GM12872 (cell line): ENCODE results near the gene PTPMT1.
A peak's percentile ranks its signal among the peaks of the same experiment; 100 is the strongest.

Experiments
- TF ChIP-seq, protein P1 (sequence below): IDR thresholded peaks from 3 replicates; pipeline ENCODE4 v1.5.1; 2011; ENCODE audit warnings: low read depth, mild to moderate bottlenecking, low read length, moderate library complexity; ENCODE audit not compliant: insufficient read depth

Gene PTPMT1

DNA sequence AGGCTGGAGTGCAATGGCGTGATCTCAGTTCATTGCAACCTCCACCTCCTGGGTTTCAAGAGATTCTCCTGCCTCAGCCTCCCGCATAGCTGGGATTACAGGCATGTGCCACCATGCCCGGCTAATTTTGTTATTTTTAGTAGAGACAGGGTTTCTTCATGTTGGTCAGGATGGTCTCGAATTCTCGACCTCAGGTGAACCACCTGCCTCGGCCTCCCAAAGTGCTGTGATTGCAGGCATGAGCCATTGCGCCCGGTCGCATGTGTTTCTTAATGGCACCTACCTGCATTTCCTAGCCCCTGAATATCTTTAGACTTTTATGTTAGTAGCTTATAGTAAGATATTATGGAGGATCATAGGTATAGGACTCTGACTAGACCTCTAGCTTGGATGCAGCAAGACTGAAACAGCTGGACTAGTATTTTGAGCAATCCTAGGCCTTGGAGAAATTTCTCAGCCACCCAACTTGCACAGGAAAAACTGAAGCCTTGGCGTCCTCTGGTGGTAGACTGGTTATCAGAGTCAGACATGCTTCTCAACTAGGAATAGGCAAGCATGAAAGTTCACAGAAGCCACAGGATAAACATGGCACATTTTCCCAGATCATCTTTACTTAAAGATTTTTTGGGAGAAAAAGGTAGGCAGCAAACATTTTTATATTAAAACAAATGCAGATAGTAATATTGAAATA, 51.5 kb downstream of the PTPMT1 start:
- TF ChIP-seq, protein P1, sequence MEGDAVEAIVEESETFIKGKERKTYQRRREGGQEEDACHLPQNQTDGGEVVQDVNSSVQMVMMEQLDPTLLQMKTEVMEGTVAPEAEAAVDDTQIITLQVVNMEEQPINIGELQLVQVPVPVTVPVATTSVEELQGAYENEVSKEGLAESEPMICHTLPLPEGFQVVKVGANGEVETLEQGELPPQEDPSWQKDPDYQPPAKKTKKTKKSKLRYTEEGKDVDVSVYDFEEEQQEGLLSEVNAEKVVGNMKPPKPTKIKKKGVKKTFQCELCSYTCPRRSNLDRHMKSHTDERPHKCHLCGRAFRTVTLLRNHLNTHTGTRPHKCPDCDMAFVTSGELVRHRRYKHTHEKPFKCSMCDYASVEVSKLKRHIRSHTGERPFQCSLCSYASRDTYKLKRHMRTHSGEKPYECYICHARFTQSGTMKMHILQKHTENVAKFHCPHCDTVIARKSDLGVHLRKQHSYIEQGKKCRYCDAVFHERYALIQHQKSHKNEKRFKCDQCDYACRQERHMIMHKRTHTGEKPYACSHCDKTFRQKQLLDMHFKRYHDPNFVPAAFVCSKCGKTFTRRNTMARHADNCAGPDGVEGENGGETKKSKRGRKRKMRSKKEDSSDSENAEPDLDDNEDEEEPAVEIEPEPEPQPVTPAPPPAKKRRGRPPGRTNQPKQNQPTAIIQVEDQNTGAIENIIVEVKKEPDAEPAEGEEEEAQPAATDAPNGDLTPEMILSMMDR = peak; percentile 73

DNA sequence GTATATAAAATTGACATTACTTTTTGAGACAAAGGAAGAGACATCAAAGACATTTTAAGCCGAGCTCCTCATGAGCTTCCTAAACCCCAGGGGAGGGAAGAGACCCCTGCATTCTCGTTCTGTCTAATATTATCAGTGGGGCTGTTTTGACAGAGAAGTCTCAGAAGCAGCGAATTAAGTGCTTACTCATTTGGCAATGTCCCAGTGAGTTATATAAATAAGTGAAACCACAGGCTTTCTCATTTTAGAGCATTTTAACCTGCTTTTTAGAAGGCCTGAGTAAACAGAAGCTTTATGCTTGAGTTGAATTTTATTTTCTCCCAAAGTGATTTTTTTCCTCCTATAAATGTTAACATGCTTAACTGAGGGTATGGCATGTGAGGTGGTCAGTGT, 52.0 kb downstream of the PTPMT1 start:
- TF ChIP-seq, protein P1 = no peak

DNA sequence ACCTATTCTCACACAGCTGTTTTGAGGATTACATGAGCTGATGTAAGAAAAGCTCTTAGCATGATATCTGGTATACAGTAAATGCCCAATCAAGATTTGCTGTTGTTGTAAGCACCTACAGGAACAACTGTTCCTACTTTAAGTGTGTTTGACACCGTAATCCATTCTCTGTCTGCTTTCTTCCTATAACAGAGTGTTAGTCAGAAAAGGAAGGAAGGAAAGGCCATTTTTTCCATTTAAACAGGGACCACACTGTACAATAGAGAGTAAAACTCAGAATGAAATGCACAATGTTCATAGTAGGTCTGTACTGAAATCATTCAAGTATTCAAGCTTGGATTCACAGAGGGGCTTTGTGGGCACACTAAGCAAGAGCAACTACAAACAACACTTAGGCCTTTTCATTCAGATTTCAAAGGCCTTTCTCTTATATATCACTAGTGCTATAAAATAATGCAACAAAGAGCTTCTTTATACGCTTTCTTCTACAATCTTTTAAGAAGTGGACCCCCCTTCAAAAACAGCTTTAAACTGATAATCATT, 55.5 kb downstream of the PTPMT1 start:
- TF ChIP-seq, protein P1 = no peak
